ENCODE results near the gene PEAR1.
A peak's percentile ranks its signal among the peaks of the same experiment; 100 is the strongest.

PEAR1 gene
- 0 to 0.32 (median 0) reads per million in 9 experiments for total RNA-seq

- Mint-ChIP-seq H3K4me1 (ENCODE audit: low read depth in 2 of 2) (peaks cover 5 to 10% of the 10 kb centered on the region in 2 donors), H3K27me3 (peaks cover 64 to 88% of the 10 kb centered on the region in 2 donors), H3K4me3 (peak within 1 kb of the TSS; percentile 64 to 71), H3K36me3 (ENCODE audit: insufficient read depth) (no peaks in the 10 kb centered on the region), H3K9me3 (no peaks in the 10 kb centered on the region), H3K27ac (no peak within 1 kb of the TSS)
- ATAC-seq (replicated peaks) (no peak), DNase-seq (no peak)
Measured at GRCh38 chr1:156893048-156893953, at the start of gene PEAR1. Gene PEAR1, plus strand, starts transcription at chr1:156893718. Its CDS starts 10,209 bp downstream, at chr1:156903927.

DNA sequence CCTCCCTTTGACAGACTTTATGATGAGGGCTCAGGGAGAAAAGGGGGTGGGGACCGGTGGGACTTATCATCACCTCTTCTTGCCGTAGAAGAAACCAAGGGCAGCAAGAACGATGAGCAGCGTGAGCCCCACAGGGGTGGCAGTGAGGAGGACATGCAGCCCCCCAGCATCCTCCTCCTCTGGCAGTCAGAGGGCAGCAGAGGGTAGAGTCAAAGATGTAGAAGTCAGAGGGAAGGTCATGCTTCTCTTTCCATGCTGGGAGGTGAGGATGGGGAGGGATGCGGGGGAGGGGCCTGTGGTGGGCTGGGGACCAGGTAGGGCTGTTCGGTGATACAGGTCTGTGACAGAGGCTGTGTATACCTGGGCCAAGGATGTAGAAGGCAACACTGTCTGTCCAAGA is 49.4 kb upstream of the PEAR1 start:
- Mint-ChIP-seq H3K27ac (no peak overlapping the region), H3K4me1 (ENCODE audit: low read depth in 2 of 2) (peaks cover 20 to 22% of the 10 kb centered on the region in 2 donors)

DNA sequence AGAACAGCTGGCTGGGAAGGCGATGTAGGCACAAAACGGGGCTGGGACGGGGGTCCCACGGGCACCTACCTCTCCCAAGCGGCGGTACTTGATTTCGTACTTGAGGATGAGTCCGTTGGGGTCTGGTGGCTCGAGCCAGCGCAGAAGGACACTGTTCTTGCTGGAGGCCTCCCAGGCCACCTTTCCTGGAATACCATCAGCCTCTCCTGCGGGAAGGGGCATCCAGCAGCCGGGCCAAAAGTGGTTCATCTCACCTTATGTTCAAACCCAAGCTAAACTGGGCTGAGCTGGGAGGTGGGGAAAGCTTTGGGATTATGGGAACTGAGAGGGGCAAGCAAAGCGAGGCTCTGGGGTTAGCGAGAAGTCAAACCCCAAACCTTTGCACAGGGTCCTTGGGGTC is 48.9 kb upstream of the PEAR1 start:
- no peak for ATAC-seq (replicated peaks)

More for the DNA sequence above, 49.4 kb upstream of the PEAR1 start:
- DNase-seq (no peak), ATAC-seq (replicated peaks) (no peak)
- Mint-ChIP-seq H3K9me3 (no peaks in the 10 kb centered on the region), H3K36me3 (ENCODE audit: insufficient read depth) (peaks cover 3% of the 10 kb centered on the region), H3K4me3 (peak overlapping the region in 1 of 2 donors; percentile 64), H3K27me3 (peaks cover 53 to 94% of the 10 kb centered on the region in 2 donors)

DNA sequence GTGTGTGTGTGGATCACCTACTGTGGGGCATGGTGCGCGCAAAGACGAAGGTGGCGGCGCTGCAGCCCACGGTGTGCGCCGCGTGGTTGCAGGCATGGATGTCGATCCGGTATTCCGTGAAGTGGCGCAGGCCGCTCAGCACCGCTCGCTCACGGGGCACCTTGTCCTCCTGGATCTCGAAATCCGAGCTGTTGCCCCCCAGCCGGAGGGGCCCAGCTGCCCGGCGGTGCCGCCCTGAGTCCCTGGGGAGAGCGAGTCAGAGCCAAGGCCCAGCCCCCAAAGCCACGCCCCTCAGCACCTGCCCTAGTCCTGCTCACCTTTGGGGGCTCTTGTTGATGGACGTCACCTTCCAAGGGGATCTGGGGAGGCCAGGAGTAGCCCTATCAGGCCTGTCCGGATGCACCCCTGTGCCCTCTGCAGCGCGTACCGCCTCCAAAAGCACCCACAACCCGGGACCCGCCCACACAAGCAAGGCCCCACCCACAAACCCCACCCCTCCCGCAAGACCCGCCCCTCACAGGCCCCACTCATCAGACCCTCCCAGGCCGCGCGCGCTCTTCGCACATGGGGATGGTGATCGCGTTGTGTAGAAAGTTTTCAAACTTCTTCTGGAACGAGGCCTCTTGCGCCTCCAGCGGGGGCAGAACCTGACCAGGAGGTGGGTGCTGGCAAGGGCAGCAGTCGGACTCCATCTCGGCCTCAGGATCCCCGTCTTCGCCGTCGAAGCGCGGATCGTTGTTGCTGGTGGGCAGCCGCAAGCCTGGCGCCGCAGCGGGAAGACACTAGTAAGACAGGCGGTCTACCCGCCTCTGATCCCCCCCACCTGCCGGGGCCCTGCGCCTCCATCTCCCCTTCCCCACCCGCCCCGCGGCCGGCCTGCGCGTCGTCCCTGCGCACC is 48.2 kb upstream of the PEAR1 start:
- H3K9me3 Mint-ChIP-seq: no peaks in the 10 kb centered on the region
- H3K4me1 Mint-ChIP-seq (ENCODE audit: low read depth in 2 of 2): peaks cover 22 to 23% of the 10 kb centered on the region in 2 donors
- no peaks in the 10 kb centered on the region for H3K36me3 Mint-ChIP-seq (ENCODE audit: insufficient read depth)
- ATAC-seq (replicated peaks) (peak; percentile 51), DNase-seq (peak in 2 of 3 experiments; percentile 21)
- H3K27me3 Mint-ChIP-seq: peaks cover 47 to 82% of the 10 kb centered on the region in 2 donors
- H3K27ac Mint-ChIP-seq: no peak overlapping the region
- H3K4me3 Mint-ChIP-seq: peak overlapping the region; percentile 55 to 67

More for the DNA sequence above, 48.9 kb upstream of the PEAR1 start:
- no peak overlapping the region for H3K27ac Mint-ChIP-seq
- no peak for DNase-seq
- H3K4me1 Mint-ChIP-seq (ENCODE audit: low read depth in 2 of 2): peaks cover 22 to 23% of the 10 kb centered on the region in 2 donors
- H3K9me3 Mint-ChIP-seq: no peaks in the 10 kb centered on the region
- no peaks in the 10 kb centered on the region for H3K36me3 Mint-ChIP-seq (ENCODE audit: insufficient read depth)
- H3K4me3 Mint-ChIP-seq: peak overlapping the region; percentile 55 to 67
- peaks cover 51 to 88% of the 10 kb centered on the region in 2 donors for H3K27me3 Mint-ChIP-seq

DNA sequence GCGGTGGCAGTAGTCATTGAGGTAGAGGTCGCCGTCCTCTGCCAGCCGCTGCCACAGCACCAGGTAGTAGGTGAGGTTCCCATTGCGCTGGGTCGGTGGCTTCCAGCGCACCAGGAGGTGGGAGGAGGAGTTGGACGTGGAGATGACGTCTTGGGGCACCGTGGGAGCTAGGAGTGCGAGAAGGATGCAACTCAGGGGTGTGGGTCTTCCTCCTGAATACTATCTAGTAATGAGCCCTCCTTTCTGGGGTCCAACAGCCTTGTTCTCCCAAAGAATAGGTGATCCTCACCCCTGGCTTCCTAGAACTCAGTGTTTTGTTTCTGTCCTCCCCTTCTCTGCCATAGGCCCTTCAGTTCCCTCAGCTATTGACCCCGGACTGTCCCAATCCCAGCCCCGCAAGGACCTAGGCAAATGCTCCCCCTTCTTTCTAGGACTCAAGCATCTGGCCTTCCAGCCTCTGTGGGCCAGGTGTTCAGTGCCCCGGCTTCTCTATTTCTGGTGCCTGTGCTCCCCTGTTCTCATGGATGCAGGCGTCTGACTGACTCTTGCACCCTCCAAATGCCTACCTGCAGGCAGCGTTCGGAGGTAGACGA is 47.5 kb upstream of the PEAR1 start:
- Mint-ChIP-seq H3K9me3 (no peaks in the 10 kb centered on the region), H3K36me3 (ENCODE audit: insufficient read depth) (no peaks in the 10 kb centered on the region), H3K4me1 (ENCODE audit: low read depth in 2 of 2) (peaks cover 22 to 23% of the 10 kb centered on the region in 2 donors), H3K4me3 (peak overlapping the region in 1 of 2 donors; percentile 0), H3K27ac (no peak overlapping the region), H3K27me3 (peaks cover 40 to 74% of the 10 kb centered on the region in 2 donors)
- DNase-seq (no peak), ATAC-seq (replicated peaks) (no peak)

DNA sequence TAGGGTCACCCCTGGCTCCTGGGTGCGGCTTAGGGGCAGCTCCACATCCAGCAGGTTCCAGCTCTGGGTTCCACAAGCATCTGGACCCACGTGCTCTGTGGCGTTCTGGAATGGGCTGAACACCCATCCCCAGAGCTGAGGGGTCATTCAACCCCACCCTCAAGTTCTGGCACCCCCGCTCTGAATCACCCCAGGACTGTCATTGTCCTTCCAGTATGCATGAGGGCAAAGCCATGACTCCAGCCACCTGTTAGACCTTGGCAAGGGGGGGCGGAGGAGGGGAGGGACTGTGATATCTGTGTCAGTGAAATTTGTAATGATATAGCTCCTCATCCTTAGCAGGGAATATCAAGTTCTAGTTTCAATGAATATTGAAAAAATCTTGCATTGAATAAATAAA is 46.9 kb upstream of the PEAR1 start:
- H3K27ac Mint-ChIP-seq: no peak overlapping the region
- peaks cover 38 to 68% of the 10 kb centered on the region in 2 donors for H3K27me3 Mint-ChIP-seq
- ATAC-seq (replicated peaks): no peak
- H3K36me3 Mint-ChIP-seq (ENCODE audit: insufficient read depth): no peaks in the 10 kb centered on the region
- no peaks in the 10 kb centered on the region for H3K9me3 Mint-ChIP-seq
- no peak for DNase-seq
- peaks cover 22 to 23% of the 10 kb centered on the region in 2 donors for H3K4me1 Mint-ChIP-seq (ENCODE audit: low read depth in 2 of 2)
- no peak overlapping the region for H3K4me3 Mint-ChIP-seq

GRCh38 chr1:156847591-156848460 is 45.7 kb upstream of the PEAR1 start:
- H3K9me3 Mint-ChIP-seq: no peaks in the 10 kb centered on the region
- peaks cover 22 to 23% of the 10 kb centered on the region in 2 donors for H3K4me1 Mint-ChIP-seq (ENCODE audit: low read depth in 2 of 2)
- no peak for DNase-seq
- peaks cover 27 to 57% of the 10 kb centered on the region in 2 donors for H3K27me3 Mint-ChIP-seq
- ATAC-seq (replicated peaks): no peak
- peak overlapping the region in 1 of 2 donors; percentile 59 for H3K4me3 Mint-ChIP-seq
- peak overlapping the region in 1 of 2 donors; percentile 52 for H3K27ac Mint-ChIP-seq
- H3K36me3 Mint-ChIP-seq (ENCODE audit: insufficient read depth): no peaks in the 10 kb centered on the region

- H3K27ac Mint-ChIP-seq: peak overlapping the region in 1 of 2 donors; percentile 13
- DNase-seq (peak; percentile 44 to 48 (median 47)), ATAC-seq (replicated peaks) (peak; percentile 86)
- H3K36me3 Mint-ChIP-seq (ENCODE audit: insufficient read depth): no peaks in the 10 kb centered on the region
- H3K27me3 Mint-ChIP-seq: peaks cover 24 to 49% of the 10 kb centered on the region in 2 donors
- peaks cover 22 to 23% of the 10 kb centered on the region in 2 donors for H3K4me1 Mint-ChIP-seq (ENCODE audit: low read depth in 2 of 2)
- no peaks in the 10 kb centered on the region for H3K9me3 Mint-ChIP-seq
- peak overlapping the region; percentile 49 to 59 for H3K4me3 Mint-ChIP-seq
Measured at GRCh38 chr1:156848461-156849150, 44.9 kb upstream of the PEAR1 start.

DNA sequence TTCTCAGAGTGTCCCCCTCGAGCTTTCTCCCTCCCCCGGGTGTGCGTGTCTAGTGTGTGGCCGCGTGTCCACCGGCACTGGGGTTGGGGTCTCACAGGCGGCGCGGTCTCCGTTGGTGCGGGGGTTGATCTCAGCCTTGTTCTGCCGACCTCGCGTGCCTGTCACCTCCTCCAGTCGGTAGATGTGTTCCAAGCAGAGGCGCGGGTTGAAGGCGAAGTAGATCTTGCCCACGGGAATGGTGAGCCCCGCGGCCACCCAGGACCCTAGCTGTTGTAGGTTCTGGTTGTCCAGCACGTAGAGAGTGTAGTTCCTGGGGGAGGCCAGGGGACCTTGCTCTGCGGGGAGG is 44.4 kb upstream of the PEAR1 start:
- Mint-ChIP-seq H3K4me3 (peak overlapping the region; percentile 49 to 59), H3K4me1 (ENCODE audit: low read depth in 2 of 2) (peaks cover 20% of the 10 kb centered on the region in 2 donors)

GRCh38 chr1:156851779-156852417 is 41.6 kb upstream of the PEAR1 start:
- Mint-ChIP-seq H3K27me3 (peaks cover 0 to 16% of the 10 kb centered on the region in 2 donors), H3K36me3 (ENCODE audit: insufficient read depth) (no peaks in the 10 kb centered on the region), H3K4me3 (no peak overlapping the region), H3K9me3 (no peaks in the 10 kb centered on the region), H3K27ac (no peak overlapping the region), H3K4me1 (ENCODE audit: low read depth in 2 of 2) (peaks cover 13 to 17% of the 10 kb centered on the region in 2 donors)
- no peak for ATAC-seq (replicated peaks)
- DNase-seq: no peak

More for the DNA sequence above, 44.4 kb upstream of the PEAR1 start:
- Mint-ChIP-seq H3K27me3 (peaks cover 20 to 44% of the 10 kb centered on the region in 2 donors), H3K36me3 (ENCODE audit: insufficient read depth) (no peaks in the 10 kb centered on the region), H3K27ac (no peak overlapping the region), H3K9me3 (no peaks in the 10 kb centered on the region)
- ATAC-seq (replicated peaks): no peak
- no peak for DNase-seq

DNA sequence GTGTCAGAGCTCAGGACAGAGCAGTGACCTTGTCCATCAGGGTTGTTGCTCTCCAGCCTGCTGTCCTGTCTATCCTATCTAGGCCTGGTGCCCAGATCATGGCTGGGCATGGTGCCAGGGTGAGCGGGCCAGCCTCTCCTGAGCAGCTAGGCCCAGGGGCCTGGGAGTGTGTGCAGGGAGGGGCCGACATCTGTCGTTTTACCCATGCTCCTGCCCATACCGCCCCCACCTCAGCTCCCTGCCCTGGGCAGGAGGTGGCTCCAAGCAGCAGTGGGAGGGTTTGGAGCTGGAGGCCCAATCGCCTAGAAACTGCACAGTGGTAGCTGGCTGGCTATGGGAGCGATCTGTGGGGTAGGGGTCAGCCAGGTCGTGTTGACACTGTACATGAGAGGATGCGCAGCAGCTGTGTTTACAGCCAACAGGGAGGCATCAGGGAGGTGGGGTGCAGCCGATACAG is 41.1 kb upstream of the PEAR1 start:
- DNase-seq (no peak), ATAC-seq (replicated peaks) (no peak)
- Mint-ChIP-seq H3K4me3 (no peak overlapping the region), H3K36me3 (ENCODE audit: insufficient read depth) (no peaks in the 10 kb centered on the region), H3K27me3 (peaks cover 0 to 10% of the 10 kb centered on the region in 2 donors), H3K27ac (no peak overlapping the region), H3K9me3 (no peaks in the 10 kb centered on the region), H3K4me1 (ENCODE audit: low read depth in 2 of 2) (peaks cover 13 to 14% of the 10 kb centered on the region in 2 donors)
